ENCODE results near the gene ZNFX1.
A peak's percentile ranks its signal among the peaks of the same experiment; 100 is the strongest.
"Not testable (repeated sequence)": the region's sequence is repeated elsewhere in the genome, so short reads cannot be mapped to it uniquely, and the experiment has no call there.

ZNFX1 gene

DNA sequence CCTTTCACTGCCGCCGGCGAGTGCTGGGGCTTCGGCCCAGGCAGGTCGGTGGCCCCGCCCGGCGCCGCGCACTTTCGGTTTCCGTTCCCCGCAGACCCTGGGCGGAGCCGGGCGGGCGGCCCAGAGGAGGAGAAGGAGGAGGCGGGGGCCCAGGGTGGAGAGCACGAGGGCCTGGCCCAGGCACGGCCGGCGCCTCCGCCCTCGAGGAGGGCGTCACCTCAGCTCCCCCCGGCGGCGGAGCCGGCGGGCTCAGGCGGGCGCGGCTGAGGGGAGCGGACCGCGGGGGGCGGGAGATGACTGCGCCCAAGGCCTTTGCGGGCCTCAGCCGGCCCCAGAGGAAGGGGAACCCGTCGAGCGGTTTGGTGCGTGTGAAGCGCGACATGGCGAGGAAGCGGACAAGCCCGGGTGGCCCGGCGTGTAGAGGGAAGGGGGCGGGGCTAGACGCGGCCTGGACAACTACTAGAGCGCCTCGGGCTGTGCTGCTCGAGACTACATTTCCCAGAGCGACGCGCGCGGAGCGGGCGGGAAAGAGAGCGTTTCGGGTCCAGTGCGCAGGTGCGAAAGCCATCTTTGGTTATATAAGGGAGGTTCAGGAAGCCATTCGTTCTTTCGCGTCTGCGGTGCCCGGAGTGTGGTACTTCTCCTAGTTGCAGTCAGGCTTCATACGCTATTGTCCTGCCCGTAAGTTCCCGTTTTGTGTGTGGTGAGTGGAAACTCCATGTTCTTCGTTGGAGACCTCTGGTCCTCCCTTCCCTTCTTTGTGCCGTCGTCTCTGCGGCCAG lies at the start of gene ZNFX1:
ZNFX1 (minus strand) TSS at position 22 of the 782 bp plus-strand sequence. CDS start 2,218 bp downstream, outside the sequence.
- peak; percentile 99 for DNase-seq
- in situ Hi-C loops (cut with MboI; ENCODE audit: low pct_unique_long_range_greater_than_20kb, low sequenced_read_pairs), result no loop called here

DNA sequence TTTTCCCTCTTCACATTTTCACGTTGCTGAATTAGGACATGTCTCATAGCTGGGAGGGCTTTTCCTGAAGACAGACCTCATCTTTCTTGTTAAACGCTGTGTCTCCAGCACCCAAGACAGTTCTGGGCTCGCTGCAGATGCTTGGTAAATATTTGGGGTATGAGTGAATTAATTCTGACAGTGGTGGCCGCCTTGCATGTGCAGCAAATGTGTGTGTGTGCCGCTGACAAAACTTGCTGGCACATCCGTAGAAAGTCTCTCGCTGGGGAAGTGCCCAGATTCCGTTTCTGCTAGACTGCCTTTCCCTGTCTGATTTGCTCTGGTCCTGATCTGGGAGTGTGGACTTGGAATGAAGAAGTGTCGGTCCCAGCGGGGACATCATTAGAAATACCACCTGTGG lies 48.2 kb upstream of the ZNFX1 start:
- in situ Hi-C loops (cut with MboI; ENCODE audit: low pct_unique_long_range_greater_than_20kb, low sequenced_read_pairs), result loop anchor here (25.0 kb wide), 2 partner anchors 186 to 561 kb away; no protein-coding TSS in a partner anchor
- DNase-seq, result no peak

DNA sequence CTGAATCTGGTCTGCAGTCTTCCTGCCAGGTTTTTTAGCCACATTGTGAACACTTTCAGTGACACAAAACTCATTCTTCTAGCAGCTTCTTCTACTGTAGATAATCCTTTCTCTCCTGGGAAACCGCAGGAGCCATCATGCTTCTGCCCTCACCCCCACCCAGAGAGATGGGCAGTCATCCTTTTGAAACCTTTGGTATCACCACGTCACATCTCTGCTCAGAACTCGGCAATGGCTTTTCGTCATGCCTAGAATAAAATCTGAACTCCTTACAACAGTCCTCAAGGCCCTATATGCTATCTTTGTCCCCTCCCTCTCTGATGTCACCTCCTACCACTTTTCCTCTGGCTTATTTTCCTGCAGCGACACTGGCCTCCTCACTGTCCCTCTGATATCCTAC lies 46.4 kb upstream of the ZNFX1 start:
- in situ Hi-C loops (cut with MboI; ENCODE audit: low pct_unique_long_range_greater_than_20kb, low sequenced_read_pairs), result no loop called here
- no peak for DNase-seq

DNA sequence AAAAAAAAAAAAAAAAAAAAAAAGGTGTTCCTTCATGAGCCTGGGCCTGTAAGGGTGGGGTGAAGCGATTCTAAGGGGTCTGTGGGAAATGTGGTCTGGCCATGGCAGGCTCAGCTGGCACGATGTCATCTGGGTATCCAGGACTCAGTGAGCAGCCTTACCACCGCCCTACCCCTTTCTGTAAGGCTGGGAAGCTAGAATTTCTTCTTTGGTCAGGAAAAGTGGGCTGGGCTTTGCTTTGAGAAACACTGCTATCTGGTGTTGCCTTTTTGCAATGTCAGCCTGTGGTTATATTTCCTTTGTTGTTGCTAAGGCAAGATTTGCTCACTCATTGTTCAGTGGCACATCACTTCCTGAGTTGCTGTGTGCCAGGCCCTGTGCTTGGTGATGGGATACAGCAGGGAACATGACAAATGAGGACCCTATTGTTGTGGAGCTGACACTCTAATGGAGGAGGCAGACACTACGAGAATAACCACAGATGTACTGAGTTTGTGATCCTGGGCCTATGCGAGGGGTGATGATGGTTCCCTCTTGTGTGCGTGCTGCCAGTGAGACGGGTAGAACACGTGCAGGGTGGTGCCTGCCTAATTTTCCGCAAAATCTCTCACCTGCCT lies 45.9 kb upstream of the ZNFX1 start:
- in situ Hi-C loops (cut with MboI; ENCODE audit: low pct_unique_long_range_greater_than_20kb, low sequenced_read_pairs), result no loop called here
- peak; percentile 82 for DNase-seq

DNA sequence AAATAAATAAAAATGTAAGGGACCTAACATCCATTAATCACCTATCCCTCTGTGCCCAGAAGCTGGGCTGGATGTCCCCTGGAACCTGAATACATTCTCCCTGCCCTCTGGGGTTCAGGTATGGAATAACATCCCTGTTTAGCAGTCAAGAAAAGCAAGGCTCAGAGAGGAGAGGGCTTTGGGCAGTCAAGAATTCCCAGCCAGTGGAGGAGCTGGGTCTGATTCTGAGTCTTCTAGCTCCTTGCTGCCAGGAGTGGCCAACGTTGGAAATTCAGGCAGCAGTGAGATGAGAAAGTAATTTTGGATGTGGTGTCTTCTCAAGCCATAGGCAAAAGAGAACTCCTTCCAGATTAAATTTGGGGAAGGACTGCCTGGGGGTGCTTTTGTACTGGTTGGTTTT lies 42.6 kb upstream of the ZNFX1 start:
- peak; percentile 36 for DNase-seq
- in situ Hi-C loops (cut with MboI; ENCODE audit: low pct_unique_long_range_greater_than_20kb, low sequenced_read_pairs), result no loop called here

DNA sequence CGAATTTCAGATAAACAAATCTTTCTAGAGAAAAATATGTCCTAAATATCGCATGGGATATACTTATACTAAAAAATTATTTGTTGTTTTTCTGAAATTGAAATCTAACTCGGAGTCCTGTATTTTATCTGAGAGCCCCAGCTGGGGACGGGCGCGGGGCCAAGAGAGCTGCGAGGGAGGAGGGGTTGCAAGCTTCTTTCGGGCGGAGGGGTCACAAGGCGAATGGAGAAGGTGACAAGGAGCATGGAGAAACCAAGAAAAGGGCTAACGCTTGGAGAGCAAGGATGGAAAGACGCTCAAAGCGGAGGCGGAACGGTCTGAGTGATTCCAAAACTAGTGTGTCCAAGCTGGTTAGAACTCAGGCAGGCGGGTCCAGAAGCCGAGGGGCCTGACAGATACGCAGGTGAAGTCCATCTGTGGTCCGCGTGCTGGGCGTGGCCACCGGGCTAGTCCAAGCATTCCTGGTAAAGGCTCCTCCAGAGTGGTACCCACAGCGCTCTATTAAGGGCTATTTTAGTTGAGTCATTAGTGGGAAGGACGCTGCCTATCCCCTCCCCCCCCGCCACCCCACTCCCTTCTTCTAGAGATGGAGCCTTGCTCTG lies 41.5 kb upstream of the ZNFX1 start:
- in situ Hi-C loops (cut with MboI; ENCODE audit: low pct_unique_long_range_greater_than_20kb, low sequenced_read_pairs), result no loop called here
- DNase-seq, result no peak

DNA sequence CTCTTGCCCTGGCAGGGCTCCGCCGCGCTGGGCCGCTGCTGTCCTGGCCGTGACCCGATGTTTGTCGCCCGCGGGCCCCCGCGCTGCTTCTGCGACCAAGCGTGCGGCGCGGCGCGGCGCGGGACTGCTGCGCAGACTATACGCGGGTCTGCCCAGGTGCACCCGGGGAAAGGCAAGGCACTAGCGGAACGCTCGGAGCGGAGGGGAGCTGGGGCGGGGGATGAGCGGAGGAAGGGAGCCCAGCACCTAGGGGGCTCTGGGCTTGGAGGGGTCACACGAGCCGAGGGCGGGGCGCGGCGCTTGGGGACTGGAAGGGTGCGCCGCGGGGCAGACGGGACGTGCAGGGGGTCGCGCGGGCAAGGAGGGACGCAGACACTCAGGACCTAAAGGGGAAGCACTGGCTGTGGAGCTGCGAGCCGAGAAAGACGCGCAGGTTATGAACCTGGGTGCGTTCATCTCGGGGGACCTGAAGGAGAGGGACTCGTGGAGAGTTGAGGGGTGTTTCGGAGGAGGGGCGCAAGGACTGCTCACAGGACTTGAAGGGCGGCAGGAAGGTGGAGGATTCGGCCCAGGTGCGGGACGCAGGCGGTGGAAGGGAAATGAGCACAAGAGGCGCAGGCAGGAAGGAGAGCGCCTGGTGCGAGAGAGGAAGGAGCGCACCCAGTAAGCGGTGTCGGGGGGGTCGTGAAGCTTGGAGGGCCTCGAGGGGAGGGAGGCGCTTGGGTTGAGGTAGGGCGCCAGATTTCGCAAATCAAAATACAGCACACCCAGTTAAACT lies 40.8 kb upstream of the ZNFX1 start:
- DNase-seq, result no peak
- in situ Hi-C loops (cut with MboI; ENCODE audit: low pct_unique_long_range_greater_than_20kb, low sequenced_read_pairs), result no loop called here

DNA sequence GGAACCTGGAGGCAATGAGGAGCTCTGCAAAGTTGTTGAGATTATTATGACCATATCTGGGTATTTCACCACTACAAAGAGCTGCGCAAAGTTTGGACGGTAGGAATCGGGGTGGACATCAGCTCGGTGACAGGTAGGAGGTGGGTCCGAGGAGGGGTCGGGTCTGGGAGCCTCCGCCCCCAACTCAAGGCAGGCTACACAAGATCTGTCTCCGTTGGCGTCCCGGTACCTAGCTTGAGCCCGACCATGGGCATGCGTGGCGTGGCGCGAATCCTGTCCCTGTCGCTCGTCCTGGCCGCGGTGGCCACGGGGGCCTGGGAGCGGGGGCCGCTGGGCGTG lies 40.2 kb upstream of the ZNFX1 start:
- in situ Hi-C loops (cut with MboI; ENCODE audit: low pct_unique_long_range_greater_than_20kb, low sequenced_read_pairs), result no loop called here
- no peak for DNase-seq

DNA sequence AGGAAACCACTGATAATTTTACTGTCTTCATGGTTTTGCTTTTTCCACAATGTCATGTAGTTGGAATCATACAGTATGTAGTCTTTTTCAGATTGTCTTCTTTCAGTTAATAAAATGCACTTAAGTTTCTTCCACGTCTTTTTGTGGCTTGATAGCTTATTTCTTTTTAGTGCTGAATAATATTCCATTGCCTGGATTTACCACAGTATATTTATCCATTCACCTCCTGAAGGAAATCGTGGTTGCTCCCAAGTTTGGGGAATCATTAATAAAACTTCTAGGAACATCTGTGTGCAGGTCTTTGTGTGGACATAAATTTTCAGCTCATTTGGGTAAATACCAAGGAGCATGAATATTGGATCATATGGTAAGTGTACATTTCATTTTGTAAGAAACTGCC lies 38.8 kb upstream of the ZNFX1 start:
- DNase-seq, result no peak
- in situ Hi-C loops (cut with MboI; ENCODE audit: low pct_unique_long_range_greater_than_20kb, low sequenced_read_pairs), result no loop called here

DNA sequence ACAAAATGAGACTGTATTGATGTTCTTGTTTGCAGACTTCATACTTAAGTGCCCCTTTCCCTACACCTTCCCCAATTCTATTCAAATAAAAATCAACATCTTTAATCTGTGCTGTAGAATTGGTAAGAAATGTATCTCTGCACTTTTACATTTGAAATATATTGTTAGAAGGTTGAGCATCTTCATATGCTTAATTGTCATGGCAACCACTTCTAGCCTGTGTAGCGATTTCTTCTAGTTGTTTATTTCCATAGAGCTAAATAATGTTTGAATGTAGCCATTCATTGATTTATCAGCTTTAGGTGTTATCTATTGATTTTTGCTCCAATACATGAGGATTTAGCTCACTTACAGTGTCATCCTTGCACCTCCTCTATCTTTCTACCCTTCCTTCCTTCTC lies 37.7 kb upstream of the ZNFX1 start:
- in situ Hi-C loops (cut with MboI; ENCODE audit: low pct_unique_long_range_greater_than_20kb, low sequenced_read_pairs), result no loop called here
- DNase-seq, result no peak

DNA sequence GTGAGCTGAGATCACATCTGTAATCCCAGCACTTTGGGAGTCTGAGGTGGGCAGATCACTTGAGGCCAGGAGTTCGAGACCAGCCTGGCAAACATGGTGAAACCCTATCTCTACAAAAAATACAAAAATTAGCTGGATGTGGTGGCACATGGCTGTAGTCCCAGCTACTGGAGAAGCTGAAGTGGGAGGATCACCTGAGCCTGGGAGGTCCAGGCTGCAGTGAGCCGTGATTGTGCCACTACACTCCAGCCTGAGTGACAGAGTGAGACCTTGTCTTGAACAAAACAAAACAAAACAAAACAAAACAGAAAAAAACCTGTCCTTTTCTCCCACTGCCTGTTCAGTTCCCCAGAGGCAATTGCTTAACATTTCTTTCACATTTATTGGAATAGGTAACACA lies 36.2 kb upstream of the ZNFX1 start:
- DNase-seq; in situ Hi-C loops (cut with MboI; ENCODE audit: low pct_unique_long_range_greater_than_20kb, low sequenced_read_pairs): not testable (repeated sequence)

DNA sequence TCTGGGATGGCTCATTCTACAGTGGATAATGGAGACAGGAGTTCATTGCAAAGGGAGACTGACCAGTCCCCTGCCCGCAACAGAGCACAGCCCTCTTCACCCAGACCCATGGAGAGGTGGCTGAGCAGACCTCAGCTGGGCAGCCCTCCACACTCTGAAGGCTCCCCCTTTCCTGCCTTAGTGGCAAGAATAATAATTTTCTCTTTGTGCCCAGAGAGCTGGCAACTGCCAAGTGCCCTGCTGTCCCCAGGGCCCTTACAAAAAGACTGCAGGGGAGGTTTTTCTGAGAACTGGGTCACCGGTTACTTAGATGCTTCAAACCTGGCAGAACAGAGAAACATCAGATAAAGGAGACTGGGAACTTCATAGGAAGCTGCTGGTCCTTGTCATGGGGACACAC lies 35.4 kb upstream of the ZNFX1 start:
- in situ Hi-C loops (cut with MboI; ENCODE audit: low pct_unique_long_range_greater_than_20kb, low sequenced_read_pairs), result no loop called here
- no peak for DNase-seq

DNA sequence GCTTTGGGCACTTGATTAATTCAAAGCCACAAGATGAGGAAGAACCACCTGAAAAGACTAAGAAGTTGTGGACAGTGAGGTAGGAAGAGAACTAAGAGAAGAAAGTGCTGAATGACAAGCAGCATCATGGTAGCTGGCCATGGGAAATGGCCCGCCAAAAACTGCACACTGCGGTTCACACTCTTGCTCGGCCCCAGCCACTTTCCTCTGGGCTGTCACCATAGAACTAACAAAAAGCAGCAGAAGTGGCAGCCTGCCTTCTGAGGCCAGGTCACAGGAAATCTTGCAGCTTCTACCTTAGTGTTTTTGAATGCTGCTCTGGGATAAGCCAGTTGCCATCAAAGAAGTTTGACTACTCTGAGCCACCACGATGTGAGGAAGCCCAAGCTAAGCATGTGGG lies 34.8 kb upstream of the ZNFX1 start:
- DNase-seq, result no peak
- in situ Hi-C loops (cut with MboI; ENCODE audit: low pct_unique_long_range_greater_than_20kb, low sequenced_read_pairs), result no loop called here

DNA sequence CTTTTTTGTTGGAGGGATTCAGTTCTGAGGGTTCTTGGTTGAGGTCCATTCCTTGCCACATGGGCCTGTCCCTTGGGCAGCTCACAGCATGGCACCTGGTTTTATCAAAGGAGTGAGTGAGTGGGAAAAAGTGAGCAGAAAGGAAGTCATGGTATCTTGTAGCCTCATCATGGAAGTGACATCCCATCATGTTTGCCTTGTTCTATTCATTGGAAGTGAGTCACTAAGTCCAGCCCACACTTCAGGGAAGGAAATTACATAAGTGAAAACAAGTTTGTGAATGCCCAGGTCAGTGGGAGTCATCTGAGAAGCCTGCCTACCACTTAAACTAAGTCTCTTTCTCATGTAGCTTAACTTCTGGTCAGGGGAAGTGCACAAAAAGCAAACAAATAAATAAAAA lies 32.8 kb upstream of the ZNFX1 start:
- in situ Hi-C loops (cut with MboI; ENCODE audit: low pct_unique_long_range_greater_than_20kb, low sequenced_read_pairs), result no loop called here
- no peak for DNase-seq

DNA sequence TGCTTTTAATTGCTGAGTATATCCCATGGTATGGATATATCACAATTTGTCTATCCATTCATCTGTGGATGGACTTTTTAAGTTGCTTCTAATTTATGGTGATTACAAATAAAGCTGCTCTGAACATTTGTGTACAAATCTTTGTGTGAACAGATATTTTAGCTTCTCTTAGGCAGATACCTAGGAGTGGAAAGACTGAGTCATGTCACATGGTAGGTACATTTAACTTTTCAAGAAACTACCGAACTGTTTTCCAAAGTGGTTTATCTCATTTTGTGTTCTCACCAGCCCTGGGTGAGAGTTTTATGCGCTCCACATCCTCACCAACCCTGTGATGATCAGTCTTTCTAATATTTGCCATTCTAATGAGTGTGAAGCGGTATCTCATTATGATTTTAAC lies 31.0 kb upstream of the ZNFX1 start:
- in situ Hi-C loops (cut with MboI; ENCODE audit: low pct_unique_long_range_greater_than_20kb, low sequenced_read_pairs), result no loop called here

DNA sequence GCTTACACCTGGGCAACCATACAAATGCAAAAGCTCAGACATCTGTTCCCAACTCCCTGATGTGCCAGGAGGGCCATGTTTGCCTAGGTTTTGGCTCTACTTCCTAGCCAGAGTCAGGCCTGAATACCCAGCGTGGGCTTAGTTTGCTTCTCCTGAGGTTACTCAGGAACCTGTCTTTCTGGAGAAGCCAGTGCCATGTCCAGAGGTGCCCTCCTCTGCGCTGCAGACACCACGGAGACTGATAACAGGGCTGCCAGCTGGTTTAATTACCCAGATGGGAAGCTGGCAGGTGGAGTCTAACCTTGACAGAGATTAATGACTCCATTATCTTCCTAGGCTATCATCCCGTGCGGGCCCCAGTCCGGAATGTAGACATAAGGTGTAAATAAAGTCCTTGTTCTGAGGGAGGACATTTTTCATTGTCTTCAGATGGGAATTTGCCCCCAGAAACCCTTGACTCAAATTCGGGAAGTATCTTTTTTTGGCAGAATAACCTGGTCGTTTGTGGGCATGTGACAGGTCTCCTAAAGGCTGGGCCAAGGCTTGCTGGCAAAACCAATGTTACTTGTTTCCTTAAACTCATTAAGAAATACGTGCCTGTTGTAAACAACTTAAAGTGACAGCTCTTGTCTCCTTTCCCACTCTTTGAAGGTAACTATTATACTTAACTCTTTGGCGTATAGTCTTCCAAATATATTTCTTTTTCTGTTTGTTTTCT lies 29.2 kb upstream of the ZNFX1 start:
- in situ Hi-C loops (cut with MboI; ENCODE audit: low pct_unique_long_range_greater_than_20kb, low sequenced_read_pairs), result no loop called here
- DNase-seq, result no peak

More for the DNA sequence above, 31.0 kb upstream of the ZNFX1 start:
- no peak for DNase-seq

DNA sequence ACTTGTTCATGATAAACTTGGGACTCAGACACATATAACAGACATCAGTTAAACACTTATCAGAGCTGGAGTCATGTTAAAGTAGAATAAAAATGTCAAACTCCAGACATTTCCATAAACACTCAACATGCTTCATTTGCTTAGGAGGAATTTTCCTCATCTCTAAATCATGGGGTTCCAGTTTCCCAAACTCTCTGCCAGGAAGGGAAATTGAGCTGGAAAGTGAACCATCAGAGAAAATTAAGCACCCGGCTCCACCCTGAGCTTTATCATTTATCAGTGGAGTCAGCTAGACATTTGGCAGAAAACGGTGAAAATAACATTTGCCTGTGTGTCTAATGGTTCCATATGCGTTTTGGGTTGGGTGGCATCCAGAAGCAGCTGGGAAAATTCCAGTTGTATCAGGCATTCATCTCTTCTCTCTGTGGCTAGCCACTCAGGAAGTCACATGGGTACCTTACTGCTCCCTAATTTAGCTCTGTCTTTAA lies 25.3 kb upstream of the ZNFX1 start:
- in situ Hi-C loops (cut with MboI; ENCODE audit: low pct_unique_long_range_greater_than_20kb, low sequenced_read_pairs), result no loop called here

DNA sequence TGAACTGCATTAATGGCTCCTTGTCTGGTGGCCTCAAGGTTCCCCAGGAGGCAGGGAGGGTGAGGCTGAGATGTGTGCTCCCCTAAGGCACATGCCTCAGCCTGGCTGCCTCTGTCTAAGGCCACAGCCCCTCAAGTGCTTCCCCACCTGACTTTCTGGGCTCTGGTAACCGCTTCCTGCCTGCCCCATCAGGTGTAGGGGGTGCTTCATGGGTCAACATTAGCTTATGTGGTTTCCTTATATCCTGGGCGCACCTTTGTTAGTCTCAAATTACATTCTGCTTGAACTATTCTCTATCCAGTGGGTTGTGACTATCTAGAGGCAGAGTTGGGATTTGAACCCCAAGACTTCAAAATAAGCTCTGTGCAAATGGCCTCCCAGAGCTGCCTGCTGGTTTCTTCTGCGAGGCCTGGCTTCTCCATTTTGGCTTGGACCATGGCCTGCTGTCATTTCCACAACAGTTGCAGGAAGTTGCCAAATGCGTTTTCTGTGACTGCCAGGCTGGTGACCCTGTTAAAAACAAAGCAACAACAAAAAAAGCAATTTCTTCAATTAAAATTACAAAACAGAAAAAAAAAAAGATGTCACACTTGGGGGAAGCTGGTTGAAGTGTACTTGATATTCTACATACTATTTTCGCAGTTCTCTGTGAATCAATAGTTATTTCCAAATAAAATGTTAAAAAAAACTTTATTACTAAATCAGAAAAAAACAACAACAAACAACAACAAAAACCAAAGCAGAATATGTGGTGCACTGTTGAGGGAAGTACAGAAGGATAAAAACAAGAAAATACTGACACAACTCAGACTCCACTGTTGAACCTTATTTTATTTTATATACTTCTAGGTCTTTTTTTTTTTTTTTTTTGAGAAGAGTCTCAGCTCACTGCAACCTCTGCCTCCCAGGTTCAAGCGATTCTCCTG lies 20.0 kb upstream of the ZNFX1 start:
- DNase-seq, result no peak
- in situ Hi-C loops (cut with MboI; ENCODE audit: low pct_unique_long_range_greater_than_20kb, low sequenced_read_pairs), result no loop called here

More for the DNA sequence above, 25.3 kb upstream of the ZNFX1 start:
- DNase-seq, result peak; percentile 23
